GM18499 (cell line): Measurements from ENCODE around the gene FGFR4.
"Not testable (repeated sequence)": the region's sequence is repeated elsewhere in the genome, so short reads cannot be mapped to it uniquely, and the experiment has no call there.

ENCODE experiments used
- ATAC-seq: cut with Tn5 transposase; IDR thresholded peaks from one replicate; pipeline ENCODE4 v1.9.1; 2021; ENCODE audit warnings: moderate number of reproducible peaks; ENCODE audit not compliant: insufficient read depth, unreplicated experiment

The FGFR4 gene

GRCh38 chr5:177086654-177087397 lies at the start of gene FGFR4:
Gene FGFR4, plus strand, starts transcription at chr5:177086915. Its CDS starts 2,688 bp downstream, at chr5:177089603.
- ATAC-seq = no peak

- no peak for ATAC-seq
Measured at GRCh38 chr5:177036921-177037320, 49.8 kb upstream of the FGFR4 start.

GRCh38 chr5:177040814-177041420 lies 45.8 kb upstream of the FGFR4 start:
- no peak for ATAC-seq

- ATAC-seq = no peak
Measured at GRCh38 chr5:177041936-177042335, 44.8 kb upstream of the FGFR4 start.

- no peak for ATAC-seq
Measured at GRCh38 chr5:177043114-177043513, 43.6 kb upstream of the FGFR4 start.

GRCh38 chr5:177043958-177044357 lies 42.8 kb upstream of the FGFR4 start:
- ATAC-seq = no peak

GRCh38 chr5:177044641-177045040 lies 42.1 kb upstream of the FGFR4 start:
- ATAC-seq = no peak

GRCh38 chr5:177045631-177046030 lies 41.1 kb upstream of the FGFR4 start:
- no peak for ATAC-seq

- ATAC-seq = not testable (repeated sequence)
Measured at GRCh38 chr5:177048531-177048930, 38.2 kb upstream of the FGFR4 start.

GRCh38 chr5:177049285-177049684 lies 37.4 kb upstream of the FGFR4 start:
- no peak for ATAC-seq

GRCh38 chr5:177064500-177065277 lies 22.0 kb upstream of the FGFR4 start:
- no peak for ATAC-seq

- no peak for ATAC-seq
Measured at GRCh38 chr5:177065491-177065890, 21.2 kb upstream of the FGFR4 start.

- ATAC-seq = no peak
Measured at GRCh38 chr5:177066224-177066623, 20.5 kb upstream of the FGFR4 start.

- no peak for ATAC-seq
Measured at GRCh38 chr5:177067503-177067902, 19.2 kb upstream of the FGFR4 start.

GRCh38 chr5:177070536-177071191 lies 16.1 kb upstream of the FGFR4 start:
- no peak for ATAC-seq

- peak; percentile 44 for ATAC-seq
Measured at GRCh38 chr5:177071666-177072385, 14.9 kb upstream of the FGFR4 start.

GRCh38 chr5:177077335-177077734 lies 9.4 kb upstream of the FGFR4 start:
- ATAC-seq = no peak

- no peak for ATAC-seq
Measured at GRCh38 chr5:177079606-177080005, 7.1 kb upstream of the FGFR4 start.

- no peak for ATAC-seq
Measured at GRCh38 chr5:177080265-177080664, 6.5 kb upstream of the FGFR4 start.

GRCh38 chr5:177081859-177082258 lies 4.9 kb upstream of the FGFR4 start:
- no peak for ATAC-seq
